Neuronal stem cell (in vitro differentiated cells): Measurements from ENCODE around the gene PLS1.

ENCODE experiments used
- DNase-seq: peaks from one replicate; pipeline ENCODE4 v3.0.0-alpha.2; 2013; ENCODE audit warnings: low spot score
- H2AFZ ChIP-seq: one replicate; pipeline ENCODE4 v1.6.1; 2013; ENCODE audit warnings: mild to moderate bottlenecking, low read length, inconsistent platforms
- H2AK5ac ChIP-seq: 2 replicates; pipeline ENCODE4 v1.6.1; 2013; ENCODE audit warnings: low read depth, mild to moderate bottlenecking, inconsistent platforms, low read length, moderate library complexity, mixed read lengths
- H2BK120ac ChIP-seq: 2 replicates; pipeline ENCODE4 v1.6.1; 2013; ENCODE audit warnings: low read depth, mild to moderate bottlenecking, inconsistent platforms, low read length, moderate library complexity, mixed read lengths
- H2BK12ac ChIP-seq: one replicate; pipeline ENCODE4 v1.6.1; 2013; ENCODE audit warnings: low read length, inconsistent platforms
- H2BK15ac ChIP-seq: 2 replicates; pipeline ENCODE4 v1.6.1; 2013; ENCODE audit warnings: mild to moderate bottlenecking, low read length, inconsistent platforms, mixed read lengths
- H2BK5ac ChIP-seq: one replicate; pipeline ENCODE4 v1.6.1; 2013; ENCODE audit warnings: inconsistent platforms, mild to moderate bottlenecking, low read length, moderate library complexity
- H3K14ac ChIP-seq: one replicate; pipeline ENCODE4 v1.6.1; 2013; ENCODE audit warnings: low read length, inconsistent platforms
- H3K18ac ChIP-seq: 2 replicates; pipeline ENCODE4 v1.6.1; 2013; ENCODE audit warnings: low read length, inconsistent platforms
- H3K23ac ChIP-seq: 2 replicates; pipeline ENCODE4 v1.6.1; 2013; ENCODE audit warnings: low read depth, mild to moderate bottlenecking, mixed read lengths, low read length, inconsistent platforms; ENCODE audit not compliant: poor library complexity
- H3K27ac ChIP-seq: replicated peaks from 3 replicates; pipeline ENCODE4 v1.5.1; 2013; ENCODE audit warnings: low read length, inconsistent platforms
- H3K27me3 ChIP-seq, 3 experiments: 2 replicates each; pipeline ENCODE4 v1.6.1; 2013; ENCODE audit warnings: low read length in 3 of 3, mild to moderate bottlenecking in 2 of 3, inconsistent platforms in 1 of 3, low read depth in 1 of 3, mixed read lengths in 1 of 3, moderate library complexity in 1 of 3; ENCODE audit not compliant: control insufficient read depth in 3 of 3, insufficient read depth in 3 of 3
- H3K36me3 ChIP-seq, 2 donors: replicated peaks in 1 of 2; 2 replicates each; pipeline ENCODE4 v1.6.1; 2013; ENCODE audit warnings: low read length in 2 of 2; ENCODE audit not compliant: control insufficient read depth in 2 of 2, insufficient read depth in 2 of 2
- H3K4ac ChIP-seq: 2 replicates; pipeline ENCODE4 v1.6.1; 2013; ENCODE audit warnings: inconsistent platforms, mild to moderate bottlenecking, low read length, moderate library complexity
- H3K4me1 ChIP-seq, 2 donors: 1 replicate in 1 of 2; 2 replicates in 1 of 2; pipeline ENCODE4 v1.6.1; 2013; ENCODE audit warnings: low read length in 2 of 2, low read depth in 1 of 2; ENCODE audit not compliant: control insufficient read depth in 2 of 2, insufficient read depth in 1 of 2
- H3K4me2 ChIP-seq: one replicate; pipeline ENCODE4 v1.6.1; 2013; ENCODE audit warnings: mild to moderate bottlenecking, low read length, inconsistent platforms; ENCODE audit not compliant: insufficient read depth, poor library complexity, severe bottlenecking
- H3K4me3 ChIP-seq, 2 donors: 2 replicates each; pipeline ENCODE4 v1.5.1; 2013; ENCODE audit warnings: low read length in 2 of 2, mild to moderate bottlenecking in 2 of 2, inconsistent platforms in 1 of 2, moderate library complexity in 1 of 2
- H3K79me1 ChIP-seq: one replicate; pipeline ENCODE4 v1.6.1; 2013; ENCODE audit warnings: low read depth, mild to moderate bottlenecking, inconsistent platforms, low read length, moderate library complexity
- H3K9ac ChIP-seq: one replicate; pipeline ENCODE4 v1.6.1; 2013; ENCODE audit warnings: mild to moderate bottlenecking, low read depth, low read length, inconsistent platforms; ENCODE audit not compliant: poor library complexity
- H3K9me3 ChIP-seq, 2 donors: replicated peaks in 1 of 2; 2 replicates each; pipeline versions ENCODE3 to v1.6.1; 2013; ENCODE audit warnings: low read length in 2 of 2, mild to moderate bottlenecking in 2 of 2, inconsistent platforms in 1 of 2, low read depth in 1 of 2, mixed read lengths in 1 of 2, moderate library complexity in 1 of 2; ENCODE audit not compliant: control insufficient read depth in 2 of 2, insufficient read depth in 1 of 2
- H4K8ac ChIP-seq: one replicate; pipeline ENCODE4 v1.6.1; 2013; ENCODE audit warnings: low read depth, mild to moderate bottlenecking, inconsistent platforms, low read length, moderate library complexity
- H4K91ac ChIP-seq: one replicate; pipeline ENCODE4 v1.6.1; 2013; ENCODE audit warnings: low read length, low read depth, mild to moderate bottlenecking, inconsistent platforms; ENCODE audit not compliant: poor library complexity
- WGBS, 2 donors: extraction: QIAGEN DNeasy Blood & Tissue Kit; methylation state at CpG; one replicate each; pipeline ENCODE4 v1.1.7; 2013; ENCODE audit warnings: missing lambda C conversion rate in 2 of 2, mixed read lengths in 1 of 2; ENCODE audit not compliant: insufficient read length in 2 of 2, insufficient replicate concordance in 1 of 2; ENCODE audit errors: extremely low coverage in 2 of 2; 5-methylcytosine and 5-hydroxymethylcytosine counted together

PLS1 gene

DNA sequence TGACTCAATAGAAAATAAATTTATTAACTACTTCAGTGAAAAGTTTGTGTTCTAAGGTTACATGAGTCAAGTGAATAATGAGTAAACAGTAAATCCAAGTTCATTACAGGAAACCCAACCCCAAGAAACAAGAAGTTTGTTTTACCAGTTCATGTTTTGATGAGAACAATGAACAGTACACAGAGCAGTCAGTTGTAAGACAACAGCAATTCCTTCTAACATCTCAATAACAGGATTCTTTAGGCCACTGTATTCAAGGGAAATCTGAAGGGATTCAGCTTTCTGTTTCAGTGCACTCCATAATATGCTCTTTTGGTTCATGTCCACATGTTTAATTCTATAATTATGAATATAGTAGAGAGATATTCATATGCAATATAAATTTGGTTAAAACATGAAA is 36.1 kb upstream of the PLS1 start:
- Histone ChIP-seq H3K9me3 (no peaks in the 10 kb centered on the region), H3K23ac (no peak overlapping the region), H3K4me2 (no peak overlapping the region), H3K4me1 (no peaks in the 10 kb centered on the region), H4K91ac (no peak overlapping the region), H2BK120ac (no peak overlapping the region), H2AFZ (no peak overlapping the region), H3K36me3 (peaks cover 0 to 94% of the 10 kb centered on the region in 2 donors), H3K9ac (no peak overlapping the region), H2BK15ac (no peak overlapping the region), H2BK12ac (no peak overlapping the region), H3K27ac (no peak overlapping the region), H3K18ac (no peak overlapping the region), H3K4me3 (no peak overlapping the region), H4K8ac (no peak overlapping the region), H3K27me3 (no peaks in the 10 kb centered on the region), H3K14ac (no peak overlapping the region), H2AK5ac (no peak overlapping the region), H3K4ac (no peak overlapping the region), H2BK5ac (no peak overlapping the region), H3K79me1 (no peaks in the 10 kb centered on the region)
- DNase-seq, result no peak

DNA sequence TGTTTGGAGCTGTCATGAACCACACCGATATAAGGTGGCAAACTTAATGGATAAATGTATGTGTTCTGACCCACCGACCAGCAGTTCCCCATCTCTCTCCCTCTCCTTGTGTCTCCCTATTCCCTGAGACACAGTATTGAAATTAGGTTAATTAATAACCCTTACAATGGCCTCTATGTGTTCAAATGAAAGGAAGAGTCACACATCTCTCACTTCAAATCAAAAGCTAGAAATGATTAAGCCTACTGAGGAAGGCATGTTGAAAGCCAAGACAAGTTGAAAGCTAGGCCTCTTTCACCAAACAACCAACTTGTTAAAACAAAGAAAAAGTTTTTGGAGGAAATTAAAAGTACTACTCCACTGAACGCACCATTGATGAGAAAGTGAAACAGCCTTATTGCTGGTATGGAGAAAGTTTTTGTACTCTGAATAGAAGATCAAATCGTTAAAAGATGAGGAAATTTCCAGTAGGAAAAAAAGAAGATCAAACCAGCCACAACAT is 32.6 kb upstream of the PLS1 start:
- Histone ChIP-seq H3K4me3 (no peak overlapping the region), H3K27ac (no peak overlapping the region), H3K4me2 (no peak overlapping the region), H3K36me3 (peaks cover 0 to 77% of the 10 kb centered on the region in 2 donors), H2BK5ac (no peak overlapping the region), H2BK12ac (no peak overlapping the region), H3K9me3 (no peaks in the 10 kb centered on the region), H3K9ac (no peak overlapping the region), H4K8ac (no peak overlapping the region), H2AK5ac (no peak overlapping the region), H3K23ac (no peak overlapping the region), H3K4ac (no peak overlapping the region), H4K91ac (no peak overlapping the region), H3K14ac (no peak overlapping the region), H3K18ac (no peak overlapping the region), H3K4me1 (no peaks in the 10 kb centered on the region), H2AFZ (no peak overlapping the region), H3K79me1 (peaks cover under 1% of the 10 kb centered on the region), H2BK15ac (no peak overlapping the region), H2BK120ac (no peak overlapping the region), H3K27me3 (no peaks in the 10 kb centered on the region)
- no CpG with 5 or more reads among the region's 4 CpGs for WGBS, 2 donors
- no peak for DNase-seq

DNA sequence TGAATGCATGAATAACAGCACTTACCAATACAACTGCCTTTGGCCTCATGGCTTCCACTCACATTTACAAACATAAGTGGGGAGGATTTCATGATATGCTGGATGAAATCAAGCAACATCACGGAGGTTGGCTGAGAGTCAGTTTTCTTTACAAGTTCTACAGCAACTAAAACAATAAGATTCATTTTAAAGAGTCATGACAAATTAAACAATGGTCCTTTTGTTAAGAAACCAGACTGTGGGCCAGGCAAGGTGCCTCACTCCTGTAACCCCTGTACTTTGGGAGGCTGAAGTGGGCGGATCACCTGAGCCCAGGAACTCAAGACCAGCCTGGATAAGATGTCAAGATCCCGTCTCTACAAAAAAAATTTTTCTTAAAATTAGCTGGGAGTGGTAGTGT is 30.1 kb upstream of the PLS1 start:
- H4K91ac ChIP-seq, result no peak overlapping the region
- H2AK5ac ChIP-seq, result no peak overlapping the region
- no peak overlapping the region for H2BK15ac ChIP-seq
- no peaks in the 10 kb centered on the region for H3K4me1 ChIP-seq
- H2BK12ac ChIP-seq, result no peak overlapping the region
- no peak overlapping the region for H4K8ac ChIP-seq
- no peaks in the 10 kb centered on the region for H3K9me3 ChIP-seq
- H3K9ac ChIP-seq, result no peak overlapping the region
- WGBS, 2 donors, result no CpG with 5 or more reads among the region's 3 CpGs
- H3K14ac ChIP-seq, result no peak overlapping the region
- no peak overlapping the region for H2BK120ac ChIP-seq
- H2BK5ac ChIP-seq, result no peak overlapping the region
- no peak for DNase-seq
- H3K4me2 ChIP-seq, result no peak overlapping the region
- no peak overlapping the region for H3K18ac ChIP-seq
- H3K27me3 ChIP-seq, result no peaks in the 10 kb centered on the region
- peaks cover 3% of the 10 kb centered on the region for H3K79me1 ChIP-seq
- H3K36me3 ChIP-seq, result peaks cover 0 to 60% of the 10 kb centered on the region in 2 donors
- no peak overlapping the region for H2AFZ ChIP-seq
- H3K23ac ChIP-seq, result no peak overlapping the region
- H3K27ac ChIP-seq, result no peak overlapping the region
- H3K4me3 ChIP-seq, result no peak overlapping the region
- H3K4ac ChIP-seq, result no peak overlapping the region

DNA sequence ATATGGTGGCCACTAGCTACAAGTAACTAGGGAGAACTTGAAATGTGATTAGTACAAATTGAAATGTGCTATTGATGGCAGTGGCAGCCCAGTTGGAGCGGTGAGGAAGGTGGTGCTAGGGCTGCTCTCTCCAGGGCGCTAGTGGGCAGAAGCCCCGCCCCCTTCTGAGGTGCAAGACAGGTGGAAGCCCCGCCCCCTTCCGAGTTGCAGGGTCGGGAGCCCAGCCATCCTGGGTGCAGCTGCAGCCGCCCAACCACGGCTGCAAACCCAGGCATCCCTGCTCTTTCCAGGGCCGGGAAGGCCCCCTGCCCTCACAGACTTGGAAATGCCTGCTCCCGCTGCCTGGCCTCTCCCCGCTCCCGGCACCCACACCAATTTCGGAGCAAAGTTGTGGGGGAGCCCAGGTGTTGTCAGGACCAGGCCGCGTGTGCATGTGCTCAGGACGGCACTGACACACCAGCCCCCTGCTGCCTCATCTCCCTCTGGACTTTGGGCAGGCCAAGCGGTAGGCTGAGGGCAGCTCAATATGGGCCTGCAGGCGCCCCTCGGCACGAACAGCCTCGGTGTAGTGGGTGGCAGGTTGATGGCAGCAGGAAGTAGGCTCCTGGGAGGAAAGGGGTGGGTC is 27.7 kb upstream of the PLS1 start:
- Histone ChIP-seq H2AFZ (no peak overlapping the region), H3K18ac (no peak overlapping the region), H2BK15ac (no peak overlapping the region), H3K27ac (no peak overlapping the region), H3K9ac (no peak overlapping the region), H2BK5ac (no peak overlapping the region), H3K4me1 (no peaks in the 10 kb centered on the region), H3K79me1 (peaks cover 3% of the 10 kb centered on the region), H4K91ac (peak overlapping the region; percentile 39), H3K27me3 (no peaks in the 10 kb centered on the region), H3K23ac (peak overlapping the region; percentile 80), H2BK120ac (no peak overlapping the region), H3K4me3 (peak overlapping the region in 1 of 2 donors; percentile 61), H3K4ac (no peak overlapping the region), H2AK5ac (peak overlapping the region; percentile 68), H3K9me3 (no peaks in the 10 kb centered on the region), H3K36me3 (peaks cover 0 to 37% of the 10 kb centered on the region in 2 donors), H2BK12ac (no peak overlapping the region), H4K8ac (peak overlapping the region; percentile 17), H3K4me2 (no peak overlapping the region), H3K14ac (no peak overlapping the region)
- WGBS, 2 donors, result no CpG with 5 or more reads among the region's 21 CpGs
- DNase-seq, result no peak
